Measurements from ENCODE around the gene NFASC.

The NFASC gene

GRCh38 chr1:204863024-204863423 lies 7.6 kb upstream of the NFASC start:
- no peak for DNase-seq

GRCh38 chr1:204863730-204864129 lies 6.9 kb upstream of the NFASC start:
- no peak for DNase-seq

- no peak for DNase-seq
These were observed 4.5 kb upstream of the NFASC start for GRCh38 chr1:204866051-204866596.

GRCh38 chr1:204867203-204867602 lies 3.5 kb upstream of the NFASC start:
- no peak for DNase-seq

GRCh38 chr1:204867666-204868339 lies 2.9 kb upstream of the NFASC start:
- no peak for DNase-seq

GRCh38 chr1:204868340-204868700 lies 2.3 kb upstream of the NFASC start:
- no peak for DNase-seq

- no peak for DNase-seq
These were observed 1.6 kb upstream of the NFASC start for GRCh38 chr1:204869097-204869496.

- no peak for DNase-seq
These were observed 859 bp downstream of the NFASC start for GRCh38 chr1:204871405-204872037.

GRCh38 chr1:204872262-204872881 lies 1.7 kb downstream of the NFASC start:
- DNase-seq = no peak

GRCh38 chr1:204873176-204873575 lies 2.5 kb downstream of the NFASC start:
- no peak for DNase-seq

GRCh38 chr1:204873714-204874113 lies 3.1 kb downstream of the NFASC start:
- DNase-seq = no peak

- no peak for DNase-seq
These were observed 3.6 kb downstream of the NFASC start for GRCh38 chr1:204874274-204874673.

GRCh38 chr1:204875255-204875654 lies 4.6 kb downstream of the NFASC start:
- no peak for DNase-seq

- DNase-seq = no peak
These were observed 8.1 kb downstream of the NFASC start for GRCh38 chr1:204878621-204879234.

GRCh38 chr1:204879351-204879750 lies 8.7 kb downstream of the NFASC start:
- DNase-seq = no peak

GRCh38 chr1:204880906-204881305 lies 10.2 kb downstream of the NFASC start:
- DNase-seq = no peak

GRCh38 chr1:204882479-204882878 lies 11.8 kb downstream of the NFASC start:
- DNase-seq = no peak

- no peak for DNase-seq
These were observed 12.7 kb downstream of the NFASC start for GRCh38 chr1:204883405-204883804.

- DNase-seq = peak; percentile 19
These were observed 14.6 kb downstream of the NFASC start for GRCh38 chr1:204885288-204885711.

- DNase-seq = peak; percentile 28
These were observed 15.1 kb downstream of the NFASC start for GRCh38 chr1:204885790-204886189.

- no peak for DNase-seq
These were observed 17.2 kb downstream of the NFASC start for GRCh38 chr1:204887846-204888245.

GRCh38 chr1:204888294-204888693 lies 17.6 kb downstream of the NFASC start:
- peak; percentile 68 for DNase-seq

- peak; percentile 34 for DNase-seq
These were observed 19.2 kb downstream of the NFASC start for GRCh38 chr1:204889681-204890383.

All from fibroblast of skin of right quadriceps (primary cell).